Fibroblast of the conjunctiva (primary cell): ENCODE measurements around the gene BABAM1.

Source experiments
- DNase-seq: peaks from one replicate; pipeline ENCODE4 v3.0.0-alpha.2; 2010; ENCODE audit warnings: low read depth

BABAM1 gene

DNA sequence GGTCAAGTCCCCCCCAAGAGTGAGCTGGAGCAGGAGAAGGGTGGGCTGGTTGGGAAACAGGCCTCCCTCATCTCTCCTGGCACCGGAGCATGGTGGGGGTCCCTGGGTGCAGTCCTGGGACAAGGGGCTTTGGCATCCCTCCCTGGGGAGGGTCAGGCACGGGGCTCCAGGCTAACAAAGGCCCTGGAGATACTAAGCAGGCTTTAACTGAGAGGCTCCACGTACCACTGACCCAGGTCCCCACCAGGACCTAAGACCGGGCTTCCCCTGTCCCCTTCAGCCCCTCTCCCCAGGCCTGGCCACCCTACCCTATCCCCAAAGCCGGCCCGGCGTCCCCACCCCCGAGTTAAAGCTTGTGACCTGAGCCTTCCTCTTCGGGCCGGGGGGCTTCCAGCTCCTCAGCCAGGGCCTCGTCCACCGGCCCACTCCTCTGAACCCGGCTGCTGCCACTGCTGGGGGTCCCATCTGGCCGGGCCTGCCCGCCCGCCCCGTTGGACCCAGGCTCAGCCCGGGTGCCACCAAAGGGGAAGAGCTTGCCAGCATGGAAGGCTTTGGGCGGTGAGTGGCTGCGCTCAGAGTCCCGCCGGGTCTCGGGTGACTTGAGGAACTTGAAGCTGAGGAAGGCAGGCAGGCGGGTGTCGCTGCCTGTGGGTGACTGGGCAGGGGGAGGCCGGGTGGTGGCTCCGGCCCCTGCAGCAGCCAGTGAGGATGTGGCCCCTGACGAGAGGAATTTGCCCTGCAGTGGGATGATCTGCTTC lies 57.3 kb downstream of the BABAM1 start:
- DNase-seq: no peak

DNA sequence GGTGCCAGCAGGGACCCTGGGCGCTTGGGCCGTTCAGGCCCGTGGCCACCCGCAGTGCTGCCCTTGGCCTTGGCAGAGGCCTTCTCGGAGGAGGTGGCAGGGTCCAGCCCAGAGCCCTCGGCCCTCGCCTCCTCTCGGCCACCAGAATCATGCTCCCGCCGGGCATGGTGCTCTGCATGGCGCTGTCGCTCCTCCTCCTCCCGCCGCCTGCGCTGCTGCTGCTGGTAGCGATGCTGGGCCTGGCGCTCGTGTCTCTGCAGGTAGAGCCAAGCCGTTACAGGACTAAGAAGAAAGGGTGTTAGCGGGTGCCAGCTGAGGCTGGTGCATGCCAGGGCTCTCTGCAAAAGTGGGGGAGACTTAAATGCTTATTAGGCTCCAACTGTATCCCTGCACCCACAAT lies 57.9 kb downstream of the BABAM1 start:
- DNase-seq: no peak

GRCh38 chr19:17325881-17326594 lies 58.8 kb downstream of the BABAM1 start:
- DNase-seq: no peak

DNA sequence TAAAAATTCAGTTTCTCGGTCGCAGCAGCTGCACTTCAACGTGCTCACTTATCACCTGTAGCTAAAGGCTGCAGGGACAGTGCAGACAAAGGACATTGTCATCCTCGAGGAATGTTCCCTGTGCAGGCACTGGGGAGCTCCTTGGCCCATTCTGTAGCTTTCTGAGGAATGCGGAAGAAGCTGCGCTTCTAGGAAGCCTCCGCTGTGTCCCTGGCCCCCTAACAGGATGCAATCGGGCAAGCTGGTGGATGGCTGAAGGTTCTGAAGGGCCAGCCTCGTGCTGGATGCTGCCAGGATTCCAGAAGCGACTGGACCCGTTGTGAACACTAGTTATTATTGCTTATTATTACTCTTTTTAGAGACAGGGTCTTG lies 59.3 kb downstream of the BABAM1 start:
- no peak for DNase-seq

DNA sequence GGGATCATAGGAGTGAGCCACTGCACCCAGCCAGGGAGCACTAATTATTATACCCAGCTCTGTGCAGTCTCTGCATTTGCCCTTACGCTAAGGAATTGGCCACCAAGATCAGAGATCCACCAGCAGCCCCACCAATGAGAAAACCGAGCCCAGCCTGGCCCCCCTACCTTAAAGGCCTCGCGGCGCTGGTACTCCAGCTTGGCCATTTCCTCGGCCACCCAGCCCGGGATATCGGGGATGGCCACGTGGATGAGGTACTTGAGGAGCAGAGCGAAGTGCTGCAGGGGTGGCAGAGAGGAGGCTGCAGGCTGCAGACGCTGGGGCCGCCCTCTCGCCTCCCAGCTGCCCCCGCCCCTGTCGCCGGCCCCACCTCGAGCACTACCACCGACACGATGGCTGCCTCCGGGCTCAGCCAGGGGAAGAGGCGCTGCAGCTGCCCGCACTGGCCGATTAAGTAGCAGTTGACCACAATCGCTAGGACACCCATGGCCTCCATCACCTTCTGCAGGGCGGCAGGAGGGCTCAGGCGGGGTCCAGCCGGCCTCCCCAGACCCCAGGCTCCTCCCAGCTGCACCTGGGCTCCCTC lies 59.9 kb downstream of the BABAM1 start:
- DNase-seq: no peak

DNA sequence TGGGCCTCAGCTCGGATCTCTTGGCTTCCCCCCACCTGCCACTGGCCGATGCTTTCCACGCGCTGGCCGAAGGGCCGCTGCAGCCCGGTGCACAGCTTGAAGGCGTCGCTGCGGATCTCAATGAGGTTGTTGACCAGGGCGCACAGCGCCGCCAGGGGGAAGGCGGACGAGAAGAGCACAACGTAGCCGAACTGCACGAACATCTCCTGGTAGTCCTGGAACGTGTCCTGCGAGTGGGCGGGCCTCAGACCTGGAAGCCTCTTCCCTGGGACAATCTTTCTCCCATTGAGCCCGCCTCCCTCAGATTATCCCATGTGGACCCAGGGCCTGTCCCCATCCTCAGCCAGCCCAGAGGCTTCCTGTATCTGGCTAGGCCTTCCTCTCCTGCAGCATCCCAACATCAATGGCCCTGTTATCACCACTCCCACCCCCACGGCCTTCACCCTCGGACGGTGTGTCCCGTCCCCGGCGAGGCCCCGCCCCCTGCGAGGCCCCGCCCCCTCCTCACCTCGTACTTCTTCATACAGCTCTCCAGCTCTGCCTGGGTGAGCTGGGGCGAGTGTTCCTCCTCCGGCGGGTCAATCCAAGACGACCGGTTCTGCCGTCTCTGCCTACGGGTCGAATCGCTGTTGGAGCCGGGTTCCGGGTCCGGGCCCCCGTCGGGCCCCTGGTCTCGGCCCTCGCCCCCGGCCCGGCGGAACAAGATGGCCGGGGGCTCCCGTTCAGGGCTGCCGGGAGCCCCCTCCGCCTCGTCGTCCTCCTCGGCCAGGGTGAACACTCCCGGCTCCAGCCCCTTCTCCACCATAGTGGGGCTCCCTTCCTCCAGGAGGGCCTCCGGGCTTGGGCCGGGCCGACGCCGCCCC lies 60.6 kb downstream of the BABAM1 start:
- no peak for DNase-seq
